ENCODE measurements around the gene TTC32.

Gene TTC32

GRCh38 chr2:19848029-19848750 lies 53.6 kb downstream of the TTC32 start:
- DNase-seq, result no peak

- no peak for DNase-seq
These were observed 54.3 kb downstream of the TTC32 start for GRCh38 chr2:19847486-19847885.
